HepG2 (cell line): Measurements from ENCODE around the gene MLLT11. TPM values are rescaled to one million over a fixed set of nuclear protein-coding genes. Genes with fewer than 3 reads are reported as not detected.
A peak's percentile ranks its signal among the peaks of the same experiment; 100 is the strongest.
"Not testable (repeated sequence)": the region's sequence is repeated elsewhere in the genome, so short reads cannot be mapped to it uniquely, and the experiment has no call there.

Source experiments
- ATAC-seq: fragments of 200-7000 bp; cut with Tn5 transposase; 3 replicates; pipeline ENCODE4 v1.9.1; 2020; ENCODE audit warnings: mild to moderate bottlenecking, moderate library complexity
- BruUV-seq: library from RNA; stranded (reverse); fragments of 400-500 nt; replicated peaks from 2 replicates; lab custom pipeline; 2021; lab: Mats Ljungman, UMichigan
- CTCF ChIA-PET: fragments of 300-600 bp; formaldehyde crosslinking; extraction: SDS; loops from one replicate; lab custom pipeline; 2021; ENCODE audit warnings: low total read pairs, inconsistent platforms, low intra/inter-chr PET ratio; lab: Yijun Ruan, JAX
- POLR2A ChIA-PET: fragments of 350-600 bp; sonication (Branson Sonifier 250); formaldehyde crosslinking; loops from one replicate; lab custom pipeline; 2020; ENCODE audit warnings: antibody characterized with exemption, inconsistent platforms; lab: Yijun Ruan, JAX
- DNase-seq: peaks from one replicate; pipeline ENCODE4 v3.0.0-alpha.2; 2015; ENCODE audit warnings: low spot score
- FAIRE-seq: peaks from 3 replicates; lab custom pipeline; 2011; peaks lifted over from hg19 to GRCh38; lab: Jason Lieb, UNC
- H2AFZ ChIP-seq: one replicate; pipeline ENCODE4 v1.6.1; 2011; ENCODE audit warnings: low read length, inconsistent platforms
- H3K27ac ChIP-seq: fragments of 300-600 bp; 3 replicates; pipeline ENCODE4 v1.8.0; 2011; ENCODE audit warnings: mixed run types, mild to moderate bottlenecking, mixed read lengths, low read length, inconsistent platforms; ENCODE audit not compliant: insufficient read depth; ENCODE audit errors: extremely low read length
- H3K27me3 ChIP-seq, 2 experiments: fragments of 200-600 bp in 1 of 2; 2 replicates in 1 of 2; 3 replicates in 1 of 2; pipeline versions ENCODE4 v1.6.0 to v1.8.0; 2011; ENCODE audit warnings: low read length in 2 of 2, mild to moderate bottlenecking in 2 of 2, moderate library complexity in 2 of 2, inconsistent platforms in 1 of 2; ENCODE audit not compliant: insufficient read depth in 2 of 2, control insufficient read depth in 1 of 2
- H3K36me3 ChIP-seq, 2 experiments: fragments of 200-600 bp in 1 of 2; replicated peaks in 1 of 2; 2 replicates in 1 of 2; 3 replicates in 1 of 2; pipeline versions ENCODE4 v1.5.1 to v1.8.0; 2011; ENCODE audit warnings: low read length in 2 of 2, inconsistent platforms in 1 of 2; ENCODE audit not compliant: insufficient read depth in 2 of 2, control insufficient read depth in 1 of 2
- H3K4me1 ChIP-seq: 2 replicates; pipeline ENCODE4 v1.5.1; 2012; ENCODE audit warnings: low read length, inconsistent platforms; ENCODE audit not compliant: insufficient read depth
- H3K4me2 ChIP-seq: 2 replicates; pipeline ENCODE4 v1.6.0; 2011; ENCODE audit warnings: low read depth, low read length, inconsistent platforms
- H3K4me3 ChIP-seq, 3 experiments: fragments of 200-600 bp in 1 of 3; sonication (generic), shearing (Covaris generic) in 1 of 3; replicated peaks in 1 of 3; 2 replicates each; pipeline ENCODE4 v1.5.1; 2011 to 2016; ENCODE audit warnings: low read length in 3 of 3, inconsistent platforms in 2 of 3, low read depth in 2 of 3, mild to moderate bottlenecking in 2 of 3, control low read depth in 1 of 3, mixed read lengths in 1 of 3; ENCODE audit not compliant: insufficient read depth in 1 of 3
- H3K79me2 ChIP-seq: one replicate; pipeline ENCODE4 v1.6.1; 2011; ENCODE audit warnings: low read length, inconsistent platforms; ENCODE audit not compliant: insufficient read depth
- H3K9ac ChIP-seq: 2 replicates; pipeline ENCODE4 v1.6.0; 2011; ENCODE audit warnings: mild to moderate bottlenecking, low read depth, low read length, inconsistent platforms; ENCODE audit not compliant: insufficient read depth
- H3K9me3 ChIP-seq: 2 replicates; pipeline ENCODE4 v1.5.1; 2012; ENCODE audit warnings: mild to moderate bottlenecking, low read length
- H4K20me1 ChIP-seq: 2 replicates; pipeline ENCODE4 v1.6.0; 2011; ENCODE audit warnings: inconsistent platforms, mild to moderate bottlenecking, low read length, moderate library complexity; ENCODE audit not compliant: insufficient read depth
- FOXA1 ChIP-seq, 2 experiments: fragments of 450-650 bp in 1 of 2; sonication (generic) in 1 of 2; formaldehyde crosslinking in 1 of 2; IDR thresholded peaks; 2 replicates each; pipeline versions ENCODE4 v1.4.0 to v1.6.1; 2016 to 2020; ENCODE audit warnings: missing genetic modification reagents in 1 of 2
- HNRNPH1 ChIP-seq: fragments of 200-400 bp; formaldehyde crosslinking; optimal IDR thresholded peaks from 2 replicates; pipeline ENCODE3; 2017; ENCODE audit warnings: mild to moderate bottlenecking, low read depth, low read length
- NFE2L2 ChIP-seq: fragments of 150-350 bp; IDR thresholded peaks from 2 replicates; pipeline ENCODE4 v1.6.1; 2014; ENCODE audit warnings: low read length
- TCF7L2 ChIP-seq: IDR thresholded peaks from 2 replicates; pipeline ENCODE4 v1.6.1; 2011; ENCODE audit warnings: mild to moderate bottlenecking, low read depth, low read length, moderate library complexity
- TRAFD1 ChIP-seq: sonication (generic); formaldehyde crosslinking; IDR thresholded peaks from 2 replicates; pipeline ENCODE4 v1.5.1; 2020; ENCODE audit warnings: missing genetic modification reagents, mild to moderate bottlenecking, borderline replicate concordance
- ZNF331 ChIP-seq: sonication (generic); formaldehyde crosslinking; IDR thresholded peaks from 2 replicates; pipeline ENCODE4 v1.4.0; 2020; ENCODE audit warnings: missing genetic modification reagents
- ZNF572 ChIP-seq: sonication (generic); formaldehyde crosslinking; IDR thresholded peaks from 2 replicates; pipeline ENCODE4 v1.5.1; 2020; ENCODE audit warnings: mild to moderate bottlenecking, missing genetic modification reagents
- WGBS: methylation state at CpG from one replicate; pipeline ENCODE4 v1.1.6; 2017; ENCODE audit warnings: low lambda C conversion rate; 5-methylcytosine and 5-hydroxymethylcytosine counted together
- in situ Hi-C: cut with HindIII; loops from 2 replicates; pipeline ENCODE4 v1.10.0; 2017; ENCODE audit warnings: low pct_unique_long_range_greater_than_20kb; ENCODE audit not compliant: extremely low pct_ligation_motif_present
- intact Hi-C: fragments of 100-400 bp; cut with micrococcal nuclease; formaldehyde crosslinking; loops from one replicate; pipeline ENCODE4 v1.10.0; 2022; ENCODE audit not compliant: unreplicated experiment
- polyA plus RNA-seq, 8 experiments: library from polyadenylated mRNA; depleted of rRNA in 3 of 8; stranded (reverse) in 7 of 8; unstranded in 1 of 8; fragments of >200 nt; fragmentation: Illumina TruSeq in 4 of 8; extraction: Trizol in 4 of 8; gene quantifications; 2 replicates each; pipeline versions ENCODE4 v1.2.1 to v1.2.3, GENCODE V29; 2011 to 2016; ENCODE audit warnings: low read depth in 4 of 8, missing spikeins in 1 of 8, mixed read lengths in 1 of 8; ENCODE audit not compliant: insufficient read depth in 1 of 8
- total RNA-seq, 5 experiments: library from RNA; depleted of rRNA; stranded (reverse); fragments of >200 nt; fragmentation: Illumina TruSeq; extraction: Trizol; gene quantifications; 2 replicates each; pipeline ENCODE4 v1.2.3, GENCODE V29; 2016; ENCODE audit warnings: low read depth in 1 of 5

Gene MLLT11
- total and polyA plus RNA-seq, 2 of the 13 experiments (the other 11 are each of a cell fraction or from before 2014, with no cell fraction given), result 0.21 to 0.22 TPM

- no peaks in the 10 kb centered on the region for H3K27me3 ChIP-seq
- H3K36me3 ChIP-seq, result no peaks in the 10 kb centered on the region
- H3K9me3 ChIP-seq, result no peaks in the 10 kb centered on the region
- no peak overlapping the region for H3K9ac ChIP-seq
- no peaks in the 10 kb centered on the region for H3K4me1 ChIP-seq
- DNase-seq (no peak), FAIRE-seq (no peak), ATAC-seq (no peak)
- no peaks in the 10 kb centered on the region for H4K20me1 ChIP-seq
- BruUV-seq, result no TSS peak
- WGBS, result 13% methylated on average over 4 of the region's 4 CpGs
- intact Hi-C loops (no loop called here), in situ Hi-C loops (no loop called here)
- H3K27ac ChIP-seq, result no peak overlapping the region
- no peak overlapping the region for H2AFZ ChIP-seq
- ChIA-PET CTCF (no interaction called here), POLR2A (no interaction called here)
- TF ChIP-seq FOXA1 (IDR thresholded peaks at IDR 0.05) (no peak), FOXA1 (CRISPR knock-in tag; IDR thresholded peaks at IDR 0.05) (no peak), ZNF331 (CRISPR knock-in tag) (no peak), TRAFD1 (CRISPR knock-in tag) (no peak), TCF7L2 (no peak), ZNF572 (CRISPR knock-in tag) (no peak), NFE2L2 (peak; percentile 54), HNRNPH1 (no peak)
- H3K4me3 ChIP-seq, result no peak overlapping the region
- no peaks in the 10 kb centered on the region for H3K79me2 ChIP-seq
- no peak overlapping the region for H3K4me2 ChIP-seq
Measured at GRCh38 chr1:151085953-151086559, 25.9 kb downstream of the MLLT11 start.

- H3K4me3 ChIP-seq, H4K20me1 ChIP-seq, H3K79me2 ChIP-seq, H3K4me1 ChIP-seq, H3K27me3 ChIP-seq, DNase-seq, POLR2A ChIA-PET, intact Hi-C loops, BruUV-seq, ATAC-seq, H3K9ac ChIP-seq, H3K27ac ChIP-seq, H3K4me2 ChIP-seq, H2AFZ ChIP-seq, CTCF ChIA-PET, H3K36me3 ChIP-seq, FAIRE-seq, H3K9me3 ChIP-seq: not testable (repeated sequence)
- in situ Hi-C loops, result loop anchor here (5.0 kb wide), 1 partner anchor 60 kb away; the partner anchor contains the start of gene TNFAIP8L2
- WGBS, result 40% methylated on average over 6 of the region's 6 CpGs
Measured at GRCh38 chr1:151097426-151097825, 37.2 kb downstream of the MLLT11 start.
